Ramos (cell line): ENCODE data around the gene LCMT1.
"Not testable (repeated sequence)": the region's sequence is repeated elsewhere in the genome, so short reads cannot be mapped to it uniquely, and the experiment has no call there.

ENCODE experiments used
- in situ Hi-C: fragments of 300-500 bp; cut with MboI; formaldehyde crosslinking; loops from one replicate; pipeline ENCODE4 v1.14.3; 2022; ENCODE audit warnings: low sequenced_read_pairs; ENCODE audit not compliant: unreplicated experiment

Gene LCMT1

GRCh38 chr16:25135254-25135878 lies 23.8 kb downstream of the LCMT1 start:
- in situ Hi-C loops, result no loop called here

GRCh38 chr16:25138130-25138529 lies 26.6 kb downstream of the LCMT1 start:
- in situ Hi-C loops, result no loop called here

GRCh38 chr16:25140459-25140858 lies 28.9 kb downstream of the LCMT1 start:
- in situ Hi-C loops, result no loop called here

GRCh38 chr16:25141648-25142047 lies 30.1 kb downstream of the LCMT1 start:
- in situ Hi-C loops, result no loop called here

- in situ Hi-C loops, result no loop called here
Measured at GRCh38 chr16:25143928-25144327, 32.4 kb downstream of the LCMT1 start.

- in situ Hi-C loops, result no loop called here
Measured at GRCh38 chr16:25148568-25149215, 37.1 kb downstream of the LCMT1 start.

- in situ Hi-C loops, result no loop called here
Measured at GRCh38 chr16:25151996-25152395, 40.5 kb downstream of the LCMT1 start.

- in situ Hi-C loops, result no loop called here
Measured at GRCh38 chr16:25155553-25156460, 44.3 kb downstream of the LCMT1 start.

GRCh38 chr16:25157271-25157875 lies 45.8 kb downstream of the LCMT1 start:
- in situ Hi-C loops, result no loop called here

- in situ Hi-C loops, result no loop called here
Measured at GRCh38 chr16:25158401-25158800, 46.9 kb downstream of the LCMT1 start.

- in situ Hi-C loops, result no loop called here
Measured at GRCh38 chr16:25161753-25162367, 50.3 kb downstream of the LCMT1 start.

GRCh38 chr16:25163683-25164082 lies 52.1 kb downstream of the LCMT1 start:
- in situ Hi-C loops, result no loop called here

- in situ Hi-C loops, result no loop called here
Measured at GRCh38 chr16:25165284-25165683, 53.7 kb downstream of the LCMT1 start.

- in situ Hi-C loops, result not testable (repeated sequence)
Measured at GRCh38 chr16:25167920-25168319, 56.4 kb downstream of the LCMT1 start.

- in situ Hi-C loops, result no loop called here
Measured at GRCh38 chr16:25171390-25171789, 59.8 kb downstream of the LCMT1 start.

- in situ Hi-C loops, result no loop called here
Measured at GRCh38 chr16:25172831-25173230, 61.3 kb downstream of the LCMT1 start.

GRCh38 chr16:25174285-25174684 lies 62.7 kb downstream of the LCMT1 start:
- in situ Hi-C loops, result no loop called here

- in situ Hi-C loops, result no loop called here
Measured at GRCh38 chr16:25176136-25176535, 64.6 kb downstream of the LCMT1 start.

- in situ Hi-C loops, result no loop called here
Measured at GRCh38 chr16:25177512-25177830, 65.9 kb downstream of the LCMT1 start.
